ENCODE measurements around the gene EVI2B.

DNA sequence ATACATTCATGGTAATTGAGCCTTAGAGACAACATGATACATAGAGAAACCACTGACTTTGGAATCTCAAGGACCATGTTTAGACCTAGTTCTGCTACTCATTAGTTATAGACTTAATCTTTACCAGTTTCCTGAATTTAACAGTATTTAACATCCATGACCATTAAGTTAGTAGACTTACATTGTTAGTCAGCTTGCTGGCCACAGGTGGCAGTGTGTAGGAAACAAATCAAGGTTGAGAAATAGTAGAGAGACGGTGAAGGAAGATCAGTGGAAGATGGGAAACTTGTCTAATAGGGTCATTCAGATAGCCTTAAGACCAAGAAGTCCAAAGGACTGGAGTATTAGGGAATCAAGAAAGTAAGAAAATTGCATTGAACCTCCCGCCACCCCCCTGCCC lies 47.8 kb downstream of the EVI2B start:
- TF ChIP-seq, protein P1, sequence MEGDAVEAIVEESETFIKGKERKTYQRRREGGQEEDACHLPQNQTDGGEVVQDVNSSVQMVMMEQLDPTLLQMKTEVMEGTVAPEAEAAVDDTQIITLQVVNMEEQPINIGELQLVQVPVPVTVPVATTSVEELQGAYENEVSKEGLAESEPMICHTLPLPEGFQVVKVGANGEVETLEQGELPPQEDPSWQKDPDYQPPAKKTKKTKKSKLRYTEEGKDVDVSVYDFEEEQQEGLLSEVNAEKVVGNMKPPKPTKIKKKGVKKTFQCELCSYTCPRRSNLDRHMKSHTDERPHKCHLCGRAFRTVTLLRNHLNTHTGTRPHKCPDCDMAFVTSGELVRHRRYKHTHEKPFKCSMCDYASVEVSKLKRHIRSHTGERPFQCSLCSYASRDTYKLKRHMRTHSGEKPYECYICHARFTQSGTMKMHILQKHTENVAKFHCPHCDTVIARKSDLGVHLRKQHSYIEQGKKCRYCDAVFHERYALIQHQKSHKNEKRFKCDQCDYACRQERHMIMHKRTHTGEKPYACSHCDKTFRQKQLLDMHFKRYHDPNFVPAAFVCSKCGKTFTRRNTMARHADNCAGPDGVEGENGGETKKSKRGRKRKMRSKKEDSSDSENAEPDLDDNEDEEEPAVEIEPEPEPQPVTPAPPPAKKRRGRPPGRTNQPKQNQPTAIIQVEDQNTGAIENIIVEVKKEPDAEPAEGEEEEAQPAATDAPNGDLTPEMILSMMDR (IDR thresholded peaks at IDR 0.05), result no peak
- TF ChIP-seq POLR2A (IDR thresholded peaks at IDR 0.05), result no peak

All from body of pancreas (tissue), 4 donors.